Heart left ventricle (tissue), 13 donors: ENCODE results near the gene MYO5A.
A peak's percentile ranks its signal among the peaks of the same experiment; 100 is the strongest.

ENCODE experiments used
- POLR2A ChIP-seq, 2 donors: fragments of 450-650 bp; IDR thresholded peaks; one replicate each; pipeline ENCODE4 v1.6.1; 2017; ENCODE audit warnings: antibody characterized with exemption in 2 of 2, mild to moderate bottlenecking in 2 of 2, moderate library complexity in 2 of 2
- TF ChIP-seq, protein P1 (sequence below), 12 donors: fragments of 200-600 bp; sonication (generic) in 4 of 12; IDR thresholded peaks; one replicate each; pipeline versions ENCODE4 v1.5.0 to v1.8.0; 2018 to 2022; ENCODE audit warnings: antibody characterized with exemption in 12 of 12, mild to moderate bottlenecking in 5 of 12
- donor health status: ischemic (EF 13 %, LVEDD 7.1; RV severe dilation, severe dysfunction).
- donor health status: DM: no; HTN: yes; CAD: no.
- donor health status: DM: no; HTN: no; CAD: no.
- donor health status: ischemic (EF 25% LVEDD 6.9; RV normal size, moderate dysfunction).
- donor health status: ischemic (EF 25% LVEDD 5.7; RV mildly dilated, moderate dysfunction).
- donor health status: ischemic (EF 35%, LVEDD 5.7; RV mildly dilated, moderate dysfunction).
- donor health status: nonischemic (EF 11% LVEDD 7.7; RV severe dilation, severe dysfunction).
- donor health status: DM: yes; HTN: yes; CAD: no.
- donor health status: PGD.
- donor health status: ischemic (EF 29% LVEDD 5.4; RV normal size, mild dysfunction).
- donor health status: nonischemic (EF 23%, LVEDD 6.1; RV moderate dilation, normal function).

DNA sequence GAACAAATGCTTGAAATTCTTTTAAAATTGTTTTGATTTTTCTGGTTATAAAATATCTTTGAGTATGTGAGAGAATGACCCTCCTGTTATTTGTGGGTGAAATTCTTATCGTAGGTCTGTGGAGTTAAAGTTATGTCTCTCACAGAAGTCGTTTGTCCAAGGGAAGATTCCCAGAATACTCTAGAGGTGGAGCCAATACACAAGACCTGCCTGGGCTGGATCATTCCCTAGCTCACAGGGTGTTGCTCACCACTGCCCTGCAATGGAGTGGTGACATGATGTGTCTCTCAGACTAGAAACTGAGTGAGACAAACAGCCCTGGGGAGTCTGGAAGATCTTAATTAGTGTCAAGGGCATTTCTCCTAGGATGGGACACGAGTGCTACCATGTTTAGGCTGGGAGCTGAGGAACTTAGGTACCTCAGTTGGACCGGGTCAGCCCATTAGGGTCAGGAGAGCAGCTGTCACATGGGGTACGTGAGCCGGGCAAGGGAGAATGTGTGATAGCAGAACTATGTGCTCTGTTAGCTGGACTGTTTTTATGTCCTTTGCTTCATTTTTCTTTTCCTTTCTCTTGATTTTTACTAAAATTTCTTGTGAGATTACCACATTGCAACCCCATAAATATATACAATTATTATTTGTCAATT lies 179.5 kb downstream of the MYO5A start:
- TF ChIP-seq, protein P1, sequence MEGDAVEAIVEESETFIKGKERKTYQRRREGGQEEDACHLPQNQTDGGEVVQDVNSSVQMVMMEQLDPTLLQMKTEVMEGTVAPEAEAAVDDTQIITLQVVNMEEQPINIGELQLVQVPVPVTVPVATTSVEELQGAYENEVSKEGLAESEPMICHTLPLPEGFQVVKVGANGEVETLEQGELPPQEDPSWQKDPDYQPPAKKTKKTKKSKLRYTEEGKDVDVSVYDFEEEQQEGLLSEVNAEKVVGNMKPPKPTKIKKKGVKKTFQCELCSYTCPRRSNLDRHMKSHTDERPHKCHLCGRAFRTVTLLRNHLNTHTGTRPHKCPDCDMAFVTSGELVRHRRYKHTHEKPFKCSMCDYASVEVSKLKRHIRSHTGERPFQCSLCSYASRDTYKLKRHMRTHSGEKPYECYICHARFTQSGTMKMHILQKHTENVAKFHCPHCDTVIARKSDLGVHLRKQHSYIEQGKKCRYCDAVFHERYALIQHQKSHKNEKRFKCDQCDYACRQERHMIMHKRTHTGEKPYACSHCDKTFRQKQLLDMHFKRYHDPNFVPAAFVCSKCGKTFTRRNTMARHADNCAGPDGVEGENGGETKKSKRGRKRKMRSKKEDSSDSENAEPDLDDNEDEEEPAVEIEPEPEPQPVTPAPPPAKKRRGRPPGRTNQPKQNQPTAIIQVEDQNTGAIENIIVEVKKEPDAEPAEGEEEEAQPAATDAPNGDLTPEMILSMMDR (IDR thresholded peaks at IDR 0.05), result peak in 1 of 12 donors; percentile 7
- TF ChIP-seq POLR2A (IDR thresholded peaks at IDR 0.05), result no peak
